Stimulated activated CD4-positive, alpha-beta T cell treated with anti-CD3 and anti-CD28 coated beads, TNF-alpha, amount 100 ng/mL, for 1 hour (primary cell): ENCODE data around the gene MGAT5B.

Experiments
- DNase-seq, 3 donors: peaks; one replicate each; pipeline ENCODE4 v3.0.0-alpha.2; 2020; ENCODE audit warnings: low read depth in 3 of 3, low spot score in 1 of 3

Gene MGAT5B

DNA sequence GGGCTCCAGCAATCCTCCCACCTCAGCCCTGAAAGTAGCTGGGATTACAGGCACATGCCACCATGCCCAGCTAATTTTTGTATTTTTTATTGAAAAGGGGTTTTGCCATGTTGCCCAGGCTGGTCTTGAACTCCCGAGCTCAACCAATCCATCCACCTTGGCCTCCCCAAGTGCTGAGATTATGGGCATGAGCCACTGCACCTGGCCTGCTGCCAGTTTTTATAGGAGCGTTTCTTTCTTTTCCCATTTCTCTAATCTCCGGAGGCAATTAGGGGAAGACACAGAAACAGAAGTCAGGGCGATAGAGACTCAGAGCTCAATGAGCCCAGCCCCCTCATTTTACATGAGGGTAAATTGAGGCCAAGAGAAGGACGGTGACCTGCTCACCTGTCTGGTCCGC, 10.4 kb downstream of the MGAT5B start:
- no peak for DNase-seq

DNA sequence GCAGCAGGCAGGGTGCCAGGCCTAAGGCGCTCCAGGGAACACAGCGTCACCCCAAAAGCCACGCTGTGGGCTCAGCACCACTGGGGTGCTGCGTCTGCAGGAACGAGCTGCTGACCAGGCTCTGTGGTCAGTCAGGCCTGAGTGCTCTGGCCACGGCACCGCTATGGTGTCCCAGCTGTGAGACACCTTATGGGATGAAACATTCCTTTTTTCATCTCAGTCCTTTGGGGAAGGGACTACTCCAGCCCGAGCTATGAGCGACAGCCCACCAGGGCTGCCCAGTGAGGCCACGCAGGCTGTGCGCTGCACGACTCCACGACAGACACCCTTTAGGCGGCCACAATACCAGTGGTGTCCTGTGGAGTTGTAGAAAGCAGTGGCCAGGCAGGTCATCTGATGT, 11.1 kb downstream of the MGAT5B start:
- DNase-seq = no peak

DNA sequence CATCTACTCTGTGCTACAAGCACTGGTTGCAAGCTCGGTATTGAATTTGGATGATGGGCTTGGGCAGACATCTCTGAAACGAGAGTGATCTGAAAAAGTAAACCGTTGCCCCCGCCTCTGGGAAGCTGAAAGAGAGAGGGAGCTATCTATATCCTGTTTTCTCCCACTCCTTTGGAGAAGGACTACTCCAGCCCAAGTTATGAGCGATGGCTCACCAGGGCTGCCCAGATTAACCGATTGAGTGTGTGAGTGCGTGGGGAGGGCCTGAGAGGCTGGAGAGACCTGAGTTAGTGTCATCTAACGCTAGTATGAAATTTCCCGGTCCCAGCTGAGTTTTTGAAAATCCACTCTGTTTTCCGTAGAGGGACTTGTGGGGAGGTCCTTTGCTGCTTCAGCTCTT, 11.5 kb downstream of the MGAT5B start:
- no peak for DNase-seq

DNA sequence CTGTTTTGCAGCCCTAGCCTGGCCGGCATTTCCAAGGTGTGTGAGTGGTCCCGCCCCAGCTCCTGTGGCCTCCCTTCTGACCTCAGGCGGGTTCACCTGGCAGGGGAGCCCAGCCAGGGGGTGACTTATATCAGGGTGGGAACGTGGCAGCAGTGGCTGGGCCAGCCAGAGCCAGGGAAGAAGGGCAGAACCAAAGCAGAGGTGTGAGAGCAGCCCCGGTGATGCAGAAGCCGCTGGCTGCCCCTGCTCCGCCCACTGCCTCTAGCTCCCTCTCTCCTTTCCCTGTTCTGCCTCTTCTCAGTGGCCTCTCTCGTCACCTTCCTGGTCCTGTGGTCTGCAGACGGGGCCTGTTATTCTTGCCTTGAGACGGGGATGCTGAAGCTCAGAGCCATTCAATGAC, 12.1 kb downstream of the MGAT5B start:
- no peak for DNase-seq

DNA sequence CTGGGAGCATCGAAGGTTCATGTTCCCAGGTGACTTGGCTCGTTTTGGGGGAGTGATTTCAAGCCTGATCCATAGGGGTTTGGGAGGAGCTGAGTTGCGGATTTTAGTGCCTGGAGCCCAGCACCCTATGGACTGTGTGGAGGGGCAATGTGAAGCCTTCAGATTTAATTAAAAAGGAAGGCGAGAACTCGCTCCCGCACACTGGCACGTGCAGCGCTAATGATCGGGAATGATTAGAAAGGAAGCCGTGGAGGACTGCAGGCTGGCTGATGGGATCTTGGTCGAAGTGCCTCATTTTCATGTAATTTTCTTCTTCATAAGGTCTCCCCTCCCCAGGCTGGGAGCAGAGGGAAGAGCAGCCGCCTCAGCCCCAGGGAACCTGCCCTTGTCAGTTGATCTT, 12.8 kb downstream of the MGAT5B start:
- DNase-seq = no peak

DNA sequence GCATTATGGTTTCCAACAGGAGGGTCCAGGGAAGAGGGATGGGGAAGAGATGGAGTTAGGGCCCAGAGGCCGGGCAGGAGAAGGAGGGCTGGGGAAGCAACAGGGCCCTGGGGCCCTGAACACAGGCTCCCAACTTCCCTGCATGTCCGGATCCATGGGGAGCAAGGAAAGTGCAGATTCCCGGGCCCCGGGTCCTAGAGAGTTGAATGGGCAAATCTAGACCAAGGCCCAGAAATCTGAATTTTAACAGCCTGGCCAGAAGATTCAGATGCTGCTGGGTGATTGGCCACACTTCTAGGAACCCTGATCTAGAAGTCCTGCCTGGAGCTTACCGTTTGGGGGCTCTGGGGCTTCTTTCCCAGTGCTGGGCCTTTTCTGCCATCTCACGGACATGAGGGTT, 13.2 kb downstream of the MGAT5B start:
- DNase-seq = no peak

DNA sequence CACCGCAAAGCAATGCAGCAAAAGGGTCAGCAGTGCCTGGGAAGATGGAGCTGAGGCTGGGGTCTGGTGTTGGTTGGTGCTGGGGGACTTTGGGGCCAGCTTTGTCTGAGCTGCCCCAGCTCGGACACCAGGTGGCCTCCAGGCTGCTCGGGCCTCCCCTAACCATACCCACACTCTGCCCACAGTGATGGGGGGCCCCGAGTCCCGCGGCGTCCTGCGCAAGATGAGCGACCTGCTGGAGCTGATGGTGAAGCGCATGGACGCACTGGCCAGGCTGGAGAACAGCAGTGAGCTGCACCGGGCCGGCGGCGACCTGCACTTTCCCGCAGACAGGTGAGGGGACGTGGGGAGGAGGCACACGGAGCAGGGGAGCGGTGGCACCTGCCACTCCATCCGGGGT, 13.8 kb downstream of the MGAT5B start:
- DNase-seq = no peak

DNA sequence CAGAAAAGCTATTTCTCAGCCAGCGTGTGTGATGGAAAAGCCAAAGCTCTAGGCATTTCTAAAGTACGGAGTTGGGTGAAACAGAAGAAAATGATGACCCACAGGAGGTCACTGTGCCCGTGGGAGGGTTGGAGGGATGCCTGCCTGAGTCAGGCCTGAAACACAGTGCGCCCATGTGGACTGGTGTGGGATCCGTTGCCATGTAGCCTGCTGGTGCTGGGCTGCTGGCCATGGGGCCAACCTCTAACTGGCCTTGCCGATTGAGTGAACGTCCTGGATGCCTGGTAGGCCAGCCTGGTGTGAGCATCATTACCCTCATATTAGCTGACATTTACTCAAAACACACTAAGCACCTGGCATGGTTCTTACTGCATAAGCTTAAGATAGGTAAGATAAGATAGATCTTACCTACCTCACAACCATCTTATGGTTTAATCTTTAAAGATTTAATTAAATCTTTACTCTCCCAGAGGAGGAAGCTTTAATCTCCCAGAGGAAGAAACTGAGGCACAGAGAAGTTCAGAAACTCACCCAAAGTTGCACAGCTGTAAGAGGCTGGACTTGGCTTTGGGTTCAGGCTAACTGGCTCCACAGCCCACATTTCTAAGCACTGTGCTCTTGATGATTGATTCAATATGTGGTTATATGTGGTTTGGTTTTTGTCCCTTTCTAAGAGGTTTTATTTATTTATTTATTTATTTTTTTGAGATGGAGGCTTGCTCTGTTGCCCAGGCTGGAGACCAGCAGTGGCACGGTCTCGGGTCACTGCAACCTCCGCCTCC, 15.7 kb downstream of the MGAT5B start:
- DNase-seq = no peak

DNA sequence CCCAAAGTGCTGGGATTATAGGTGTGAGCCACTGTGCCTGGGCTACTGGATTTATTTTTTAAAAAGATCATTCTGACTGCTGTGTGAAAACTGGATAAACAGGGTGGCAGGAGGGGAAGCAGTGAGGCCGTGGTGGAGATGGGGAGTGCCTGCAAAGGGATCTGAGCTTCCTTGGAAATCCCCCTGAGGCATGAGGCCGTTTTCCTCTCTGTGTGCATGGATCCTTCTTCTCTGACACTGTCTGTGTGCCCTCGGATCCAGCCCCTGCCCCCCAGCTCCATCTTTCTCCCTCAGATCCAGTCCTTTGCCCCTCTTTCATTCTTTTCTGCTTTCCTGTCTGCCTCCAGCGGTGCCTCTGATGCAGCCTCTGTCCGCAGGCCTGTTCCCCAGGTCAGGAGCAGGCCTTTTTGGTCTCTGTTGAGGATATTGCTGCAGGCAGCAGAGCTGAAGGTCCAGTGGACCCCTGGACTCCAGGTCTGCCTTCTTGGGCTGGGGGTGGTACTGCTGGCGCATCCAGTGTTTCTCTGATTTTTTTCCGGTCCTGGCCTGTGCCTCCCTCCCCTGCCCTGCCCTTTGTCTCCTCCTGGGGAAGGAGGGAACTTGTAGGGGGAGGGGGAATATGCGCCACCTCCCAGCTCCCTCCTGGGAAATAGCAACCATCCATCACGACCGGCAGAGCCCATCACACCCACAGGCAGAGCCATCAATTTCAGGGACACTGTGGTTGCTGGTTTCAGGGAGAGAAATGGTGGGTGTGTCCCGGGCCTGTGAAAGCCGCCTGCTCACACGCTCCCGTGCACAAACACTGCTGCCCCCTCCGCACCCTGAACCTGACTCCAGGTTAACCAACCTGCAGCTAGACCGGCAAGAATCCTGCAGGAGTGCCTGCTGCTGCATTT, 17.0 kb downstream of the MGAT5B start:
- no peak for DNase-seq

DNA sequence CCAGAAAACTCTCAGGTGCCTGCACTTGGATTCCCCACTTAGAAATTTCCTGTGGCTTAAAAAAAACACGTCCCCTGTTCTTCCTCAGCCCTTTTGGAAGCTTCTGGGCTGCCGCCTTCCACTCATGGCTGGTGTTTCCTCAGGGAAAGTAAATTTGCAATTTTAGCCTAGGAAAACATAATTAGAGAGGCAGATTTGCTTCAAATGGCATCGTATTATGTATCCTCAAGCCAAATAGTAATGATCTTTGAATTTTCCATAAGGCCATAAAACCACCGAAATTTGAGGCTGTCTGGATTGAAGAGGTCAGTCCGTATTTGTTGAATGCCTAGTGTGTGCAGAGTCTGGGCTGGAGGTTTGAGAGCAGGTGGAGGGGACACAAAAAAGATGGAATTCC, 17.7 kb downstream of the MGAT5B start:
- DNase-seq = no peak

DNA sequence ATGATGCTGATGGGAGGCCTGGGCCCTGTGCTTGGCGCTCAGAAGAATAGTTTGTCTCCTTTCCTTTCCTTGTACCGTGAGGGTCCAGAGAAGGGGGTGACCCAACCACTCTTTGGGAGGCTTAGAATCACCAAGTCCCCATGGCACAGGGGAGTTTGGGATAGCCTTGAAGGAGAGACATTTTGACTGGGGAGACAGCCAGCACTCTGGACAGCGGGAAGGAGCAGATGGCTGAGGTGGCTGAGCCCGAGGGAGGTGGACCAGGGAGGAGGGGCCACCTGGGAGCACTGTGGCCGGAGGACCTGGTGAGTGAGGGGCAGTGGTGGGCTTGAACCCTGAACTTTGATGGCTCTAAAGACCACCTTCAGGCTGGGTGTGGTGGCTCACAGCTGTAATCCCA, 18.2 kb downstream of the MGAT5B start:
- no peak for DNase-seq

DNA sequence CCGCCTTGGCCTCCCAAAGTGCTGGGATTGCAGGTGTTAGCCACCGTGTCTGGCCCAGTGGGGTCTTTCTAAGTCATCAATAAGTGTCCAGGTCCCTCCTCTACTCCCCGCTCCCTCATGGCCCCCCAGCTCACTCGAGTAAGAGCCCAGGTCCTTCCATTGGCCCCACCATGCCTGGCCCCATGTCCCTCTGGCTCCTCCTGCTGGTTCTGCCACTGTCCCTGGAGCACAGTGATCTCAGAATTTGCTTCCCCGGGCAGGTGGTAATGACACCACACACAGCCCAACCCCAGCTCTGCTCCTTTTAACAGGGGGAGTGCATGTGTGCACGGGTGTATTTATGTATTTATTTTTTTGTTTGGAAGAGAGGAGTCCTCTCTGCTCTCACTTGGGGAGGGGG, 19.6 kb downstream of the MGAT5B start:
- no peak for DNase-seq

DNA sequence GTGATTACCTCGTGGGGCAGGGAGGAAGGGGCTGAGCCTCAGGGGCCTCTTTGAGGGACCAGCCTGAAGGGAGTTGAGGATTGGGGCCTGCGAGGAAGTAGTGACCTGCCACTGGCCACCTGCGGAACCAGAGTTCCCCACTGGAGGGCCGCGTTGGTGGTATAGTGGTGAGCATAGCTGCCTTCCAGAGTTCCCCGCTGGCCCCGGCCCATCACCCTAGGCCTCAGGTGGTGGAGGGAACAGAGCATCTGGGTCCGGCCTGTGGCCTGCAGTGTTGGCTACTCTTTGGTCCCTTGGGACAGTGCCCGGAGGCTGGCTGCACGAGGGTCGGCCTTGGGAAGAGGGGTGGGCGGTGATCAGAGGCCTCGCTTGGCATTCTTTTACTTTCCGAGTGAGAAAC, 20.5 kb downstream of the MGAT5B start:
- no peak for DNase-seq

DNA sequence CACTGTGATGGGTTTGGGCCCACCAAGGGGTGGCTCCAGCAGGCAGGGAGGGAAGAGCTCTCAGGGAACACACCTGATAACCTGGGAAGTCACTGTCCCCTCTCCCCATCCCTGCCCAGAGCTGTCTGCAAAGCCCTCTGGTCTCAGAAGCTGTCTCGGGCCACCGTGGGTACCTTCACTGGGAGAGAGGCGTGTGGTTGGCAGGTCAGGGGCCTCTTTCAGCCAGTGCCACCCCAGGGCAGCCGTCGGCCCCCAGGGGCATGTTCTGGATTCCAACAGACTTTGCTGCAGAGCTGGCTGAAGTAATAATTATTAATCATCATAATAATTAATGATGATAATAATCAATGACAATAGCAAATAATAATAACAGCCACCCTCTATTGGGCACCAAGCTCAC, 21.1 kb downstream of the MGAT5B start:
- DNase-seq = no peak

DNA sequence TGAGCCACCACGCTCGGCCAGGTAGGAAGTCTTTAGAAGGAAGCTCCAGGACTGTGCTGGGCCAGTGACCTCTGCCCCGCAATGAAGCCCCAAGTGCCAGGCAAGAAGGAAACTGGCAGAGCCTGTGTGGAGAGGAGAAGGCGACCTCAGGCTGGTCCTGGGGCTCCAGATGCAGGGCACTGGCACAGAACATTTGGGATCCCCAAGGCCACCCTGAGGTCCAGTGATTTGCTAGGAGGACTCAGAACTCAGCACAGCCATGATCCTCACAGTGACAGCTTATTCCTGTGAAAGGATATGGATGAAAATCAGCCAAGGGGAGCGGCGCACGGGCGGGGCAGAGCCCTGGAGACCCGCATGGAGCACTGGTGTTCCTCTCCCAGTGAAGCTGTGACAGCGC, 24.1 kb downstream of the MGAT5B start:
- DNase-seq = no peak

DNA sequence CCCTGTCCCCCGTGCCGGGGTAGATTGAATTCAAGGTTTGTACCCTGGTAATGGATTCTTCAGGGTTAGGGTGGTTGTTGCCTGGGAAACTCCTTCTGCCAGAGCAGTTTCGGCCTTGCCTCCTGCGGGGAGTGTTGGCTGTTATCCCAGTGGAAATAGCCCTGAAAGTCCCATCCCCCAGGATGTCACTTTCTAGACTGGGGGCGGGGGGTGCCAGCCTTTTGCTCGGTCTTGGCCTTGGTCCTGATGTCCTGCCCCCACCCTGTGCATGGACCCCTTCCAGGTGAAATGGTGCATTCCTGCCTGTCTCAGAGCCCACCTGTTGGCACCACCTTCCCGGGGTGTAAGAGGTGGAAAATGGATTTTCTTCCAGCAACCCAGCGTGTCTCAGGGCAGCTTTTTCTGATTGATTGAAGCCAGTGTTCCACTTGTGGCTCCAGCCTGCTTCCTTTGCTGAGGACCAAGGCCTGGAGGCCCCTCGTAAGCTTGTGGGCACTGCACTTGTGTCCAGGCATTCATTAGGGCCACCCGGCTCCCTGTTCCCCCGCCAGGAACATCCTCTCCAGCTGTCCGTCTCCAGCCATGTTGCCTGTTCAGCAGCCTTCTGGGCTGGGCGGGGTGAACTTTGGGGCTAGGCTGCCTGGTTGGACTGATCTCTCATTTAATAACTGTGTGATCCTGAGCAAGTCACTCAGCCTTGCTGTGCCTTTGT, 25.6 kb downstream of the MGAT5B start:
- DNase-seq = no peak

DNA sequence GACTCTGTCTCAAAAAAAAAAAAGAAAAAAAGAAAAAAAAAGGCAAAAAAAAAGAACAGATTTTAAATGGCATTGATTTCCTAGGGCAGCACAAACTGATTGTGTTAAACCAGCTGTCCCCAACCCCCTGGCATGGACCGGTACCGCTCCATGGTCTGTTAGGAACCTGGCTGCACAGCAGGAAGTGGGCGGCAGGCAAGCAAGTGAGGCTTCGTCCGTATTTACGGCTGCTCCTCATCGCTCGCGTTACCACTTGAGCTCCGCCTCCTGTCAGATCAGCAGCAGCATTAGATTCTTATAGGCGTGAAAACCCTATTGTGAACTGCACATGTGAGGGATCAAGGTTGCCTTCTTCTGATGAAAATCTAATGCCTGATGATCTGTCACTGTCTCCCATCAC, 26.6 kb downstream of the MGAT5B start:
- DNase-seq = no peak

DNA sequence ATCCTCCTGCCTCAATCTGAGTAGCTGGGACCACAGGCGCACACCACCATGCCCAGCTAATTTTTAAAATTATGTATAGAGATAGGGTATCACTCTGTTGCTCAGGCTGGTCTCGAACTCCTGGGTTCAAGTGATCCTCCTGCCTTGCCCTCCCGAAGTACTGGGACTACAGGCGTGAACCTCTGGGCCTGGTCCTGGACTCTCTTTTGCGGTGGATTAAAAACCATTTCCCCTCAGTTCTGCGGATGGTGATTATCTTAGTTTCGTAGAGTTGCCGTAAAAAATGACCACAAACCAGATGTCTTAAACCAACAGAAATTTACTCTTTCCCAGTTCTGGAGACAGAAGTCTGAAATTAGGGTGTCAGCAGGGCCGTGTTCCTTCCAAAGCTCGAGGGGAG, 28.8 kb downstream of the MGAT5B start:
- DNase-seq = no peak

DNA sequence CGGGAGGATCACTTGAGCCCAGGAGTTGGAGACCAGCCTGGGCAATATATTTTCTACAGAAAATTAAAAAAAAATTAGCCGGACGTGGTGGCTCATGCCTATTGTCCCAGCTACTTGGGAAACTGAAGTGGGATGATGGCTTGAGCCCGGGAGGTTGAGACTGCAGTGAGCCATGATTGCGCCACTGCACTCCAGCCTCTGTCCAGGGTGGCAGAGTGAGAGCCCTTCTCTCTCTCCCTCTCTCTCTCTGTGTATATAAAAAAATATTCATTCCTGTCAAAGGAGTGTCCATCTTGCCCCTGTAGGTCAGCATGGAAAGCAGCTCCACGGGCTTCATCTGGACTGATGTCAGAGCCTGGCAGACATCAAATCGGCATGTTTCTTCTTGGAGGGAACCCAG, 31.2 kb downstream of the MGAT5B start:
- no peak for DNase-seq

DNA sequence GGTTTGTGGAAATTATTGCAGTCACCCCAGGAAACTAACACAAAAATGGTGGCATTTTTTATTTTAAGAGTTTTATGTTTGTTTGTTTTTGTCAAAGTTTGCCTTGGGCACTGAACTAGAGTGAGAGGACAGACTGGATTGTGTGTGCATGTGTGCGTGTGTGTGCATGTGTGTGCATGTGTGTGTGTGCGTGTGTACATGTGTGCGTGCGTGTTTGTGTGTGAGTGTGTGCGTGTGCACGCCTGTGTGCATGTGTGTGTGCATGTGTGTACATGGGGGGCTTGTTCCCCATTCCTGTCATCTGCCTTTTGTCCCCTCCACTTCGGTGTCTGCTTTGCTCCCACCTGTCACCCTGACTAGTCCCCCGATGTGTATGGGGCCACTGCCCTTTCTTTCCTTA, 32.5 kb downstream of the MGAT5B start:
- no peak for DNase-seq

DNA sequence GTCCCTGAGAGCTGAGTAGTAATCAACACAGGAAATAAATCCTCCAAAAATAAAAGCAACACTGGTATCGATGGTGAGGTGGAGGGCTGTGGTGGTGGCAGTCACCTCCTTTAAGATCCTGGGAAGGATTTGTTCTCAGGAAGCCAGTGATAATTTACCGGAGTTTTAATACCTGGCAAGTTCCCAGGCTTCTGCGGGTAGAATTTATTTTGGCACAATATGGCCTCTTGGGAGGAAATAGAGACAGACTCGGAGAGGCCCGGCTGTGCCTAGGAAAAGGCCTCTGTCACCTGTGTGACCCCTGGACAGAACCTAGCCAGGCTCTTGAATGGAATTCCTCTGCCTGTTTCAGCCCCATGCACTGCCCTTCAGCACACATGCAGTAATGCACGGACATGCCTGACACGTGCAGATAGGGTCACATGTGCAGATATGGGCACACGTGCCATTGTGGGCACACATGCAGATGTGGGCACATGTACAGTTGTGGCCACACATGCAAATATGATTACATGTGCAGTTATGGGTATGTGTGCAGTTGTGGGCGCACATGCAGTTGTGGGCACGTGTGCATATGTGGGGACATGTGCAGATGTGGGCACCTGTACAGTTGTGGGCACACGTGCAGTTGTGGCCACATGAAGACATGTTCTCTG, 33.5 kb downstream of the MGAT5B start:
- no peak for DNase-seq
